ENCODE results near the gene KRT14.
"Not testable (repeated sequence)": the region's sequence is repeated elsewhere in the genome, so short reads cannot be mapped to it uniquely, and the experiment has no call there.

KRT14 gene

GRCh38 chr17:41610061-41610517, 23.4 kb upstream of the KRT14 start:
- in situ Hi-C loops (cut with HindIII; ENCODE audit: low sequenced_read_pairs): not testable (repeated sequence)

- in situ Hi-C loops (cut with HindIII; ENCODE audit: low sequenced_read_pairs): not testable (repeated sequence)
Measured at GRCh38 chr17:41606930-41607329, 20.2 kb upstream of the KRT14 start.

- in situ Hi-C loops (cut with HindIII; ENCODE audit: low sequenced_read_pairs): no loop called here
Measured at GRCh38 chr17:41602524-41602923, 15.8 kb upstream of the KRT14 start.

GRCh38 chr17:41600318-41600717, 13.6 kb upstream of the KRT14 start:
- in situ Hi-C loops (cut with HindIII; ENCODE audit: low sequenced_read_pairs): no loop called here

GRCh38 chr17:41599680-41600079, 13.0 kb upstream of the KRT14 start:
- in situ Hi-C loops (cut with HindIII; ENCODE audit: low sequenced_read_pairs): no loop called here

GRCh38 chr17:41595585-41595984, 8.9 kb upstream of the KRT14 start:
- in situ Hi-C loops (cut with HindIII; ENCODE audit: low sequenced_read_pairs): no loop called here

GRCh38 chr17:41594363-41594915, 7.7 kb upstream of the KRT14 start:
- in situ Hi-C loops (cut with HindIII; ENCODE audit: low sequenced_read_pairs): no loop called here

- in situ Hi-C loops (cut with HindIII; ENCODE audit: low sequenced_read_pairs): no loop called here
Measured at GRCh38 chr17:41593306-41593981, 6.7 kb upstream of the KRT14 start.

- in situ Hi-C loops (cut with HindIII; ENCODE audit: low sequenced_read_pairs): no loop called here
Measured at GRCh38 chr17:41592601-41593305, 6.1 kb upstream of the KRT14 start.

- in situ Hi-C loops (cut with HindIII; ENCODE audit: low sequenced_read_pairs): no loop called here
Measured at GRCh38 chr17:41589301-41589700, 2.6 kb upstream of the KRT14 start.

GRCh38 chr17:41588126-41588810, 1.6 kb upstream of the KRT14 start:
- in situ Hi-C loops (cut with HindIII; ENCODE audit: low sequenced_read_pairs): no loop called here

- in situ Hi-C loops (cut with HindIII; ENCODE audit: low sequenced_read_pairs): no loop called here
Measured at GRCh38 chr17:41585301-41586056, 1.2 kb downstream of the KRT14 start.

- in situ Hi-C loops (cut with HindIII; ENCODE audit: low sequenced_read_pairs): not testable (repeated sequence)
Measured at GRCh38 chr17:41584331-41584927, 2.3 kb downstream of the KRT14 start.

GRCh38 chr17:41583137-41584127, 3.3 kb downstream of the KRT14 start:
- in situ Hi-C loops (cut with HindIII; ENCODE audit: low sequenced_read_pairs): no loop called here

- in situ Hi-C loops (cut with HindIII; ENCODE audit: low sequenced_read_pairs): not testable (repeated sequence)
Measured at GRCh38 chr17:41582061-41582968, 4.4 kb downstream of the KRT14 start.

GRCh38 chr17:41581366-41582060, 5.2 kb downstream of the KRT14 start:
- in situ Hi-C loops (cut with HindIII; ENCODE audit: low sequenced_read_pairs): no loop called here

- in situ Hi-C loops (cut with HindIII; ENCODE audit: low sequenced_read_pairs): no loop called here
Measured at GRCh38 chr17:41580687-41581365, 5.9 kb downstream of the KRT14 start.
